NCI-H2227 treated with DMSO at 0.1 percent for 48 hours (cell line): ENCODE data around the gene PERP.

ENCODE experiments used
- DNase-seq: peaks from one replicate; lab custom pipeline; 2025; lab: John Stamatoyannopoulos, UW

Gene PERP

DNA sequence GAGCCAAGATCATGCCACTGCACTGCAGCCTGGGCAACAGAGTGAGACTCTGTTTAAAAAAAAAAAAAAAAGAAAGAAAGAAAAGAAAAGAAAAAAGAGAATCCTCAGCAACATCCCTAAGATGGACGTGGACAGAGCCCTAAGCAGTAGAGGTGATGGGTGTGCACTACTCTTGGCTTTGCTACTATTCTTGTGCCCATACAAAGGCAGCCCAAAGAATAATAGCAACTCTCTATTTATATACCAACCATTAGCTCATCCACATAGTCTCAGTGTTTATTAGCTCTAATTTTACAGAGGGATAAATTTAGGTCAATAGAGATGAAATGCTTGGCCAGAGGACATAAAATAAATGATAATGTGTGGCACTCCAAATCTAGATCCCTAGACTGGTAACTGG is 62.2 kb downstream of the PERP start:
- DNase-seq = no peak

DNA sequence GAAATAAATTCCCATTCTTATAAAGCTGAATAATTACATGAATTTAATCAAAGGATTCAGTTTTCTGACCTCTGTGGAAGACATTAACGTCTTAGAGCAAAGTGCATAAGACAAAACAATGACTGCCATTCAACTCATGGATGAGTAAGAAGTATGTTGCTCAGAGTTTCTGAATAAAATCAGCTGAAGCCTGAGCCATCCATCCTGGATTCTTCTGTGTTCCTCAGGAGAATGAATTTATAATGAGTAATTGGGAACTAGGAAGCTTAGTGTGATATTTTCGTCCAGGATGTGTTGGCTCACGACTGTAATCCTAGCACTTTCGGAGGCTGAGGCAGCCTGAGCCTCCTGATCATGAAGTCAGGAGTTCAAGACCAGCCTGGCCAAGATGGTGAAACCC is 62.8 kb downstream of the PERP start:
- DNase-seq = no peak
